ENCODE data around the gene JPH2.

DNA sequence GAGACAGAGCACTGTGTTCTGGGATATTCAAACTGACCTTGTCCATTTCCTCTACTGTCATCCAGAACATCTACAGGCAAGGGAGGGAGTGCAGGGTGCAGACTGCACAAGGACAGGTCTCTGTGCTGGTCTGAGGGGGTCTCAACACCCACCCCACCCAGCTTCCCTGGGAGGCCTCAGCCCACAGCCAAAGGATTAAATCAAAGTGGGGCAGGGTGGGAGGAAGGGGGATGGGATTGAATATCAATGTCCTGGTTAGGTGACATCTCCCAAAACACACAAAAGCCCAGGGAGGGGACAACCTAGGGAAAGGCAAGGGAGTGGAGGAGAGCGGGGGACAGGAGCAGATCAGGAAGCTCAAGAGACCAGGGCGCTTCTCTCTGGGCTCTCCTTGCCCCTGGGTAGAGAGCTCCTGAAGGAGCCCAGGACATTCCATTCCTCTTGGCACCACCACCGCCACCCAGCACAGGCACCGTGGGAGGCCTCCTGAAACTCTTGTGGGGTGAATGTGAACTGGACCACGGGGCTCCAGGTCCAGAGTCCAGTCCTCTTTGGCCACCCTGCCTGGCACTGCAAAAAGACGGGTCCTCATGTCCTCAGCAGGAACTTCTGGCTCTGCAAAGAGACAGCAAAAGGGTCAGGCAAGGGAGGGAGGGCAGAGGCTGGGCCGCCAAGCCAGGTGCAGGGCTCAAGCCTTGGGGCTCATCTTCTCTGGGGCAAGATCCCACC is 73.9 kb downstream of the JPH2 start:
- TF ChIP-seq, protein P1, sequence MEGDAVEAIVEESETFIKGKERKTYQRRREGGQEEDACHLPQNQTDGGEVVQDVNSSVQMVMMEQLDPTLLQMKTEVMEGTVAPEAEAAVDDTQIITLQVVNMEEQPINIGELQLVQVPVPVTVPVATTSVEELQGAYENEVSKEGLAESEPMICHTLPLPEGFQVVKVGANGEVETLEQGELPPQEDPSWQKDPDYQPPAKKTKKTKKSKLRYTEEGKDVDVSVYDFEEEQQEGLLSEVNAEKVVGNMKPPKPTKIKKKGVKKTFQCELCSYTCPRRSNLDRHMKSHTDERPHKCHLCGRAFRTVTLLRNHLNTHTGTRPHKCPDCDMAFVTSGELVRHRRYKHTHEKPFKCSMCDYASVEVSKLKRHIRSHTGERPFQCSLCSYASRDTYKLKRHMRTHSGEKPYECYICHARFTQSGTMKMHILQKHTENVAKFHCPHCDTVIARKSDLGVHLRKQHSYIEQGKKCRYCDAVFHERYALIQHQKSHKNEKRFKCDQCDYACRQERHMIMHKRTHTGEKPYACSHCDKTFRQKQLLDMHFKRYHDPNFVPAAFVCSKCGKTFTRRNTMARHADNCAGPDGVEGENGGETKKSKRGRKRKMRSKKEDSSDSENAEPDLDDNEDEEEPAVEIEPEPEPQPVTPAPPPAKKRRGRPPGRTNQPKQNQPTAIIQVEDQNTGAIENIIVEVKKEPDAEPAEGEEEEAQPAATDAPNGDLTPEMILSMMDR (IDR thresholded peaks at IDR 0.05; ENCODE audit: borderline replicate concordance, extremely low read depth, low read length, poor library complexity, severe bottlenecking), result no peak
- no peak for TF ChIP-seq EZH2 (IDR thresholded peaks at IDR 0.05; ENCODE audit: borderline replicate concordance, low read depth, low read length, severe bottlenecking)
